ENCODE results near the gene DYNC1I1.

DYNC1I1 gene

GRCh38 chr7:96085953-96086352, 313.6 kb downstream of the DYNC1I1 start:
- DNase-seq (ENCODE audit: low read depth) = no peak

GRCh38 chr7:96088579-96088978, 316.2 kb downstream of the DYNC1I1 start:
- DNase-seq (ENCODE audit: low read depth) = no peak

- no peak for DNase-seq (ENCODE audit: low read depth)
These were observed 317.2 kb downstream of the DYNC1I1 start for GRCh38 chr7:96089511-96089910.

GRCh38 chr7:96090756-96091155, 318.4 kb downstream of the DYNC1I1 start:
- DNase-seq (ENCODE audit: low read depth) = no peak

GRCh38 chr7:96093435-96093834, 321.1 kb downstream of the DYNC1I1 start:
- no peak for DNase-seq (ENCODE audit: low read depth)

- DNase-seq (ENCODE audit: low read depth) = no peak
These were observed 325.5 kb downstream of the DYNC1I1 start for GRCh38 chr7:96097835-96098234.

- DNase-seq (ENCODE audit: low read depth) = no peak
These were observed 328.4 kb downstream of the DYNC1I1 start for GRCh38 chr7:96100737-96101136.

- no peak for DNase-seq (ENCODE audit: low read depth)
These were observed 329.9 kb downstream of the DYNC1I1 start for GRCh38 chr7:96102096-96102811.

- DNase-seq (ENCODE audit: low read depth) = no peak
These were observed 332.6 kb downstream of the DYNC1I1 start for GRCh38 chr7:96104984-96105383.

- DNase-seq (ENCODE audit: low read depth) = no peak
These were observed 339.1 kb downstream of the DYNC1I1 start for GRCh38 chr7:96111405-96111804.

GRCh38 chr7:96114190-96114589, 341.8 kb downstream of the DYNC1I1 start:
- no peak for DNase-seq (ENCODE audit: low read depth)

GRCh38 chr7:96116173-96116572, 343.8 kb downstream of the DYNC1I1 start:
- DNase-seq (ENCODE audit: low read depth) = no peak

- no peak for DNase-seq (ENCODE audit: low read depth)
These were observed 346.2 kb downstream of the DYNC1I1 start for GRCh38 chr7:96118449-96119001.

- no peak for DNase-seq (ENCODE audit: low read depth)
These were observed 348.3 kb downstream of the DYNC1I1 start for GRCh38 chr7:96120445-96121225.

- no peak for DNase-seq (ENCODE audit: low read depth)
These were observed 349.4 kb downstream of the DYNC1I1 start for GRCh38 chr7:96121752-96122151.

GRCh38 chr7:96122746-96123145, 350.4 kb downstream of the DYNC1I1 start:
- no peak for DNase-seq (ENCODE audit: low read depth)

- DNase-seq (ENCODE audit: low read depth) = no peak
These were observed 354.0 kb downstream of the DYNC1I1 start for GRCh38 chr7:96126382-96126781.

GRCh38 chr7:96127746-96128145, 355.4 kb downstream of the DYNC1I1 start:
- no peak for DNase-seq (ENCODE audit: low read depth)

GRCh38 chr7:96131525-96131924, 359.2 kb downstream of the DYNC1I1 start:
- no peak for DNase-seq (ENCODE audit: low read depth)

- DNase-seq (ENCODE audit: low read depth) = no peak
These were observed 362.9 kb downstream of the DYNC1I1 start for GRCh38 chr7:96135241-96135640.

- no peak for DNase-seq (ENCODE audit: low read depth)
These were observed 364.4 kb downstream of the DYNC1I1 start for GRCh38 chr7:96136600-96137239.

- no peak for DNase-seq (ENCODE audit: low read depth)
These were observed 371.3 kb downstream of the DYNC1I1 start for GRCh38 chr7:96143495-96144259.

All from stimulated activated CD8-positive, alpha-beta memory T cell treated with anti-CD3 and anti-CD28 coated beads, Interleukin-15, amount 100 ng/mL, for 24 hours (primary cell).